GM21526 (cell line): ENCODE measurements around the gene DNAH6.
"Not testable (repeated sequence)": the region's sequence is repeated elsewhere in the genome, so short reads cannot be mapped to it uniquely, and the experiment has no call there.

Experiments
- ATAC-seq: cut with Tn5 transposase; IDR thresholded peaks from one replicate; pipeline ENCODE4 v1.9.1; 2021; ENCODE audit warnings: moderate library complexity; ENCODE audit not compliant: unreplicated experiment, low FRiP score

Gene DNAH6

GRCh38 chr2:84731185-84731584, 214.9 kb downstream of the DNAH6 start:
- no peak for ATAC-seq

- no peak for ATAC-seq
Measured at GRCh38 chr2:84732897-84733778, 216.8 kb downstream of the DNAH6 start.

- ATAC-seq = no peak
Measured at GRCh38 chr2:84735389-84735788, 219.1 kb downstream of the DNAH6 start.

GRCh38 chr2:84741182-84741822, 225.0 kb downstream of the DNAH6 start:
- ATAC-seq = peak; percentile 96

- ATAC-seq = no peak
Measured at GRCh38 chr2:84748341-84748740, 232.0 kb downstream of the DNAH6 start.

GRCh38 chr2:84749442-84749841, 233.1 kb downstream of the DNAH6 start:
- no peak for ATAC-seq

GRCh38 chr2:84755096-84755495, 238.8 kb downstream of the DNAH6 start:
- ATAC-seq = no peak

GRCh38 chr2:84757648-84758047, 241.3 kb downstream of the DNAH6 start:
- ATAC-seq = no peak

GRCh38 chr2:84766791-84767190, 250.5 kb downstream of the DNAH6 start:
- ATAC-seq = no peak

GRCh38 chr2:84768840-84769239, 252.5 kb downstream of the DNAH6 start:
- no peak for ATAC-seq

- ATAC-seq = no peak
Measured at GRCh38 chr2:84770280-84770679, 254.0 kb downstream of the DNAH6 start.

GRCh38 chr2:84771251-84771650, 255.0 kb downstream of the DNAH6 start:
- ATAC-seq = no peak

GRCh38 chr2:84773562-84773961, 257.3 kb downstream of the DNAH6 start:
- not testable (repeated sequence) for ATAC-seq

- no peak for ATAC-seq
Measured at GRCh38 chr2:84776011-84776410, 259.7 kb downstream of the DNAH6 start.

GRCh38 chr2:84778911-84779690, 262.8 kb downstream of the DNAH6 start:
- no peak for ATAC-seq

GRCh38 chr2:84779781-84780180, 263.5 kb downstream of the DNAH6 start:
- ATAC-seq = no peak

GRCh38 chr2:84781942-84782716, 265.8 kb downstream of the DNAH6 start:
- ATAC-seq = peak; percentile 88

GRCh38 chr2:84782717-84783442, 266.6 kb downstream of the DNAH6 start:
- ATAC-seq = no peak

- ATAC-seq = no peak
Measured at GRCh38 chr2:84785950-84786349, 269.7 kb downstream of the DNAH6 start.

- ATAC-seq = no peak
Measured at GRCh38 chr2:84786601-84787000, 270.3 kb downstream of the DNAH6 start.
